H1 (cell line): ENCODE measurements around the gene S1PR3. TPM values are rescaled to one million over a fixed set of nuclear protein-coding genes. Genes with fewer than 3 reads are reported as not detected.

Source experiments
- CHD7 ChIP-seq: fragments of 300-600 bp; sonication (generic); IDR thresholded peaks from 2 replicates; pipeline ENCODE4 v1.7.1; 2012; ENCODE audit warnings: low read length, moderate library complexity, mild to moderate bottlenecking, inconsistent platforms; ENCODE audit not compliant: insufficient replicate concordance
- CREB1 ChIP-seq: IDR thresholded peaks from 2 replicates; pipeline ENCODE4 v1.6.1; 2012; ENCODE audit warnings: inconsistent platforms
- EZH2 ChIP-seq: fragments of 200-600 bp; sonication (generic); IDR thresholded peaks from 2 replicates; pipeline ENCODE4 v1.7.1; 2012; ENCODE audit warnings: low read depth, mild to moderate bottlenecking, moderate library complexity, low read length, inconsistent platforms; ENCODE audit not compliant: severe bottlenecking
- FOSL1 ChIP-seq: IDR thresholded peaks from 2 replicates; pipeline ENCODE4 v1.6.1; 2011; ENCODE audit warnings: mild to moderate bottlenecking, low read depth, low read length, moderate library complexity; ENCODE audit not compliant: insufficient read depth
- NRF1 ChIP-seq: IDR thresholded peaks from 2 replicates; pipeline ENCODE4 v1.6.1; 2011; ENCODE audit warnings: mild to moderate bottlenecking, low read depth, low read length, improper control_type of control experiment
- POLR2A ChIP-seq, 2 experiments: IDR thresholded peaks; 1 replicate in 1 of 2; 2 replicates in 1 of 2; pipeline ENCODE4 v1.6.1; 2011; ENCODE audit warnings: low read depth in 2 of 2, low read length in 2 of 2, mild to moderate bottlenecking in 2 of 2; ENCODE audit errors: control extremely low read depth in 1 of 2
- POLR2AphosphoS5 ChIP-seq: IDR thresholded peaks from 2 replicates; pipeline ENCODE4 v1.6.1; 2011; ENCODE audit warnings: low read depth, low read length
- RAD21 ChIP-seq, 2 experiments: IDR thresholded peaks in 1 of 2; conservative IDR thresholded peaks in 1 of 2; 2 replicates each; pipeline ENCODE4 v1.6.1; 2011; ENCODE audit warnings: low read depth in 2 of 2, low read length in 2 of 2, improper control_type of control experiment in 1 of 2, inconsistent platforms in 1 of 2, mild to moderate bottlenecking in 1 of 2, moderate library complexity in 1 of 2
- SIN3A ChIP-seq, 2 experiments: IDR thresholded peaks in 1 of 2; conservative IDR thresholded peaks in 1 of 2; 2 replicates each; pipeline ENCODE4 v1.6.1; 2011 to 2012; ENCODE audit warnings: low read length in 2 of 2, improper control_type of control experiment in 1 of 2, low read depth in 1 of 2, mild to moderate bottlenecking in 1 of 2
- SP2 ChIP-seq: IDR thresholded peaks from 2 replicates; pipeline ENCODE4 v1.6.1; 2012; ENCODE audit warnings: mild to moderate bottlenecking, low read length, inconsistent platforms
- polyA plus RNA-seq, 7 experiments: library from polyadenylated mRNA; depleted of rRNA in 3 of 7; stranded (reverse) in 5 of 7; unstranded in 2 of 7; fragments of >200 nt in 5 of 7; fragments of 200-250 nt in 2 of 7; gene quantifications; 1 replicate in 5 of 7; 2 replicates in 1 of 7; 4 replicates in 1 of 7; pipeline versions ENCODE4 v1.2.1 to v1.2.3, GENCODE V29; 2011 to 2013; ENCODE audit warnings: missing spikeins in 2 of 7, mixed read lengths in 2 of 7
- total RNA-seq: library from RNA; stranded (reverse); fragmentation: NEBNext Ultra II Directional; extraction: Animal tissue kit (Norgen Biotek cat#: 25700); gene quantifications from 2 replicates; pipeline ENCODE4 v1.2.1, GENCODE V29; 2021

The S1PR3 gene
- total and polyA plus RNA-seq, 2 of the 8 experiments (the other 6 are each of a cell fraction or from before 2014, with no cell fraction given) = 3.7 to 6.4 TPM

GRCh38 chr9:89021154-89021803, 30.0 kb downstream of the S1PR3 start (continued):
- no peak for TF ChIP-seq CHD7
- no peak for TF ChIP-seq POLR2A (IDR thresholded peaks at IDR 0.05; ENCODE audit: control extremely low read depth in 1 of 2, low read depth in 2 of 2, low read length in 2 of 2)
- TF ChIP-seq FOSL1 = no peak
- TF ChIP-seq POLR2AphosphoS5 = no peak
- no peak for TF ChIP-seq CREB1
- TF ChIP-seq SIN3A (conservative IDR thresholded peaks at IDR 0.05 in 1 of 2, IDR thresholded peaks at IDR 0.05 in 1 of 2; ENCODE audit: low read depth in 1 of 2, low read length in 2 of 2) = no peak
- TF ChIP-seq NRF1 = no peak
- no peak for TF ChIP-seq SP2
- TF ChIP-seq EZH2 = no peak
- TF ChIP-seq RAD21 (IDR thresholded peaks at IDR 0.05 in 1 of 2, conservative IDR thresholded peaks at IDR 0.05 in 1 of 2; ENCODE audit: low read depth in 2 of 2, low read length in 2 of 2) = no peak
